HCT116 (cell line): ENCODE results near the gene LRRC47. TPM values are rescaled to one million over a fixed set of nuclear protein-coding genes. Genes with fewer than 3 reads are reported as not detected.

Experiments
- ATAC-seq: fragments of 200-7000 bp; cut with Tn5 transposase; 2 replicates; pipeline ENCODE4 v1.9.1; 2020; ENCODE audit warnings: mild to moderate bottlenecking, moderate library complexity
- BruUV-seq: library from RNA; stranded (reverse); fragments of 400-500 nt; replicated peaks from 2 replicates; lab custom pipeline; 2021; lab: Mats Ljungman, UMichigan
- CTCF ChIA-PET: fragments of 300-600 bp; sonication (Branson Sonifier 250); formaldehyde crosslinking; loops from one replicate; lab custom pipeline; 2021; ENCODE audit warnings: antibody characterized with exemption; lab: Charles Lee
- POLR2A ChIA-PET: fragments of 300-600, 350-600 bp; sonication (Branson Sonifier 250); formaldehyde crosslinking; loops from one replicate; lab custom pipeline; 2021; ENCODE audit warnings: antibody characterized with exemption; lab: Charles Lee
- RAD21 ChIA-PET, 2 experiments: fragments of 300-600 bp; sonication (Branson Sonifier 250); formaldehyde crosslinking; loops; one replicate each; lab custom pipeline; 2023; ENCODE audit warnings: low total read pairs in 2 of 2; ENCODE audit not compliant: uncharacterized antibody in 2 of 2, unreplicated experiment in 2 of 2, low non-redundant PET in 1 of 2; lab: Charles Lee
- DNase-seq: peaks from one replicate; pipeline ENCODE4 v3.0.0-alpha.2; 2010; ENCODE audit warnings: low read depth, low spot score
- H2AFZ ChIP-seq: fragments of 200-600 bp; shearing (Covaris generic), sonication (generic); 2 replicates; pipeline ENCODE4 v1.6.1; 2017; ENCODE audit warnings: low read depth, mixed run types, mixed read lengths, antibody characterized with exemption, low read length; ENCODE audit not compliant: poor library complexity, severe bottlenecking
- H3K27ac ChIP-seq: 2 replicates; pipeline ENCODE4 v1.5.1; 2012; ENCODE audit warnings: low read depth, low read length
- H3K27me3 ChIP-seq: fragments of 200-600 bp; sonication (generic); 2 replicates; pipeline ENCODE4 v1.6.1; 2016; ENCODE audit warnings: mixed run types, low read length, mixed read lengths; ENCODE audit not compliant: insufficient read depth
- H3K36me3 ChIP-seq, 2 experiments: fragments of 200-500 bp in 1 of 2; fragments of 200-600 bp in 1 of 2; sonication (Bioruptor generic) in 1 of 2; sonication (generic) in 1 of 2; 2 replicates each; pipeline versions ENCODE4 v1.5.1 to v1.6.1; 2014 to 2016; ENCODE audit warnings: low read length in 2 of 2, inconsistent platforms in 1 of 2, mixed read lengths in 1 of 2, mixed run types in 1 of 2; ENCODE audit not compliant: insufficient read depth in 2 of 2, control insufficient read depth in 1 of 2
- H3K4me1 ChIP-seq, 2 experiments: fragments of 200-600 bp in 1 of 2; sonication (generic) in 1 of 2; 2 replicates each; pipeline versions ENCODE4 v1.5.1 to v1.6.1; 2012 to 2017; ENCODE audit warnings: low read length in 2 of 2, inconsistent platforms in 1 of 2, mild to moderate bottlenecking in 1 of 2, mixed read lengths in 1 of 2, mixed run types in 1 of 2, moderate library complexity in 1 of 2; ENCODE audit not compliant: insufficient read depth in 2 of 2, control insufficient read depth in 1 of 2
- H3K4me2 ChIP-seq: fragments of 200-600 bp; sonication (generic); 2 replicates; pipeline ENCODE4 v1.6.1; 2017; ENCODE audit warnings: mixed run types, low read length, mixed read lengths
- H3K4me3 ChIP-seq, 2 experiments: fragments of 200-600 bp in 1 of 2; sonication (generic) in 1 of 2; replicated peaks in 1 of 2; 2 replicates each; pipeline ENCODE4 v1.5.1; 2011 to 2016; ENCODE audit warnings: low read length in 2 of 2, control low read depth in 1 of 2, low read depth in 1 of 2, mild to moderate bottlenecking in 1 of 2, mixed read lengths in 1 of 2, mixed run types in 1 of 2
- H3K79me2 ChIP-seq: fragments of 200-600 bp; sonication (generic); 2 replicates; pipeline ENCODE4 v1.6.1; 2017; ENCODE audit warnings: mild to moderate bottlenecking, mixed run types, low read length, moderate library complexity, mixed read lengths; ENCODE audit not compliant: insufficient read depth
- H3K9ac ChIP-seq: fragments of 200-600 bp; sonication (generic); 2 replicates; pipeline ENCODE4 v1.6.1; 2016; ENCODE audit warnings: low read length, mixed read lengths
- H3K9me2 ChIP-seq: fragments of 200-600 bp; sonication (generic), shearing (Covaris generic); 2 replicates; pipeline ENCODE4 v1.6.1; 2017; ENCODE audit warnings: mixed run types, mild to moderate bottlenecking, moderate library complexity; ENCODE audit not compliant: insufficient read depth
- H3K9me3 ChIP-seq, 2 experiments: fragments of 200-500 bp in 1 of 2; fragments of 200-600 bp in 1 of 2; sonication (Bioruptor generic) in 1 of 2; sonication (generic) in 1 of 2; 2 replicates each; pipeline ENCODE4 v1.6.1; 2014 to 2017; ENCODE audit warnings: low read length in 2 of 2, mixed read lengths in 2 of 2, inconsistent platforms in 1 of 2, low read depth in 1 of 2, mild to moderate bottlenecking in 1 of 2, mixed run types in 1 of 2, moderate library complexity in 1 of 2; ENCODE audit not compliant: control insufficient read depth in 1 of 2, insufficient read depth in 1 of 2
- H4K20me1 ChIP-seq: fragments of 200-600 bp; sonication (generic), shearing (Covaris generic); 2 replicates; pipeline ENCODE4 v1.6.1; 2017; ENCODE audit warnings: mixed run types, mild to moderate bottlenecking, moderate library complexity; ENCODE audit not compliant: insufficient read depth
- CBX3 ChIP-seq: IDR thresholded peaks from 2 replicates; pipeline ENCODE4 v1.6.1; 2012; ENCODE audit warnings: low read depth
- CEBPB ChIP-seq: IDR thresholded peaks from 2 replicates; pipeline ENCODE4 v1.6.1; 2012; ENCODE audit warnings: low read depth
- EGR1 ChIP-seq: IDR thresholded peaks from 2 replicates; pipeline ENCODE4 v1.6.1; 2012; ENCODE audit warnings: low read depth
- ELF1 ChIP-seq: IDR thresholded peaks from 2 replicates; pipeline ENCODE4 v1.6.1; 2012; ENCODE audit warnings: low read depth, borderline replicate concordance
- JUND ChIP-seq: IDR thresholded peaks from 2 replicates; pipeline ENCODE4 v1.6.1; 2012
- MAX ChIP-seq: IDR thresholded peaks from 2 replicates; pipeline ENCODE4 v1.6.1; 2012
- POLR2AphosphoS5 ChIP-seq: IDR thresholded peaks from 2 replicates; pipeline ENCODE4 v1.6.1; 2011; ENCODE audit warnings: mild to moderate bottlenecking, low read depth, low read length, moderate library complexity
- RAD21 ChIP-seq: IDR thresholded peaks from 2 replicates; pipeline ENCODE4 v1.6.1; 2012; ENCODE audit warnings: low read depth, mild to moderate bottlenecking
- REST ChIP-seq: IDR thresholded peaks from 2 replicates; pipeline ENCODE4 v1.6.1; 2012; ENCODE audit warnings: low read depth
- intact Hi-C: fragments of 100-400 bp; cut with micrococcal nuclease; formaldehyde crosslinking; loops from 2 replicates; pipeline ENCODE4 v1.10.0; 2022
- total RNA-seq: library from RNA; stranded (reverse); gene quantifications from one replicate; pipeline ENCODE4 v1.2.1, GENCODE V29; 2021; ENCODE audit not compliant: unreplicated experiment
- TF ChIP-seq, protein P1 (sequence below): IDR thresholded peaks from 2 replicates; pipeline ENCODE4 v1.6.1; 2011; ENCODE audit warnings: mild to moderate bottlenecking, low read length, moderate library complexity; ENCODE audit not compliant: insufficient replicate concordance; ENCODE audit errors: extremely low read depth

Gene LRRC47
- total RNA-seq, 1 experiment from 2014 or later: 48.0 TPM

- TF ChIP-seq, protein P1, sequence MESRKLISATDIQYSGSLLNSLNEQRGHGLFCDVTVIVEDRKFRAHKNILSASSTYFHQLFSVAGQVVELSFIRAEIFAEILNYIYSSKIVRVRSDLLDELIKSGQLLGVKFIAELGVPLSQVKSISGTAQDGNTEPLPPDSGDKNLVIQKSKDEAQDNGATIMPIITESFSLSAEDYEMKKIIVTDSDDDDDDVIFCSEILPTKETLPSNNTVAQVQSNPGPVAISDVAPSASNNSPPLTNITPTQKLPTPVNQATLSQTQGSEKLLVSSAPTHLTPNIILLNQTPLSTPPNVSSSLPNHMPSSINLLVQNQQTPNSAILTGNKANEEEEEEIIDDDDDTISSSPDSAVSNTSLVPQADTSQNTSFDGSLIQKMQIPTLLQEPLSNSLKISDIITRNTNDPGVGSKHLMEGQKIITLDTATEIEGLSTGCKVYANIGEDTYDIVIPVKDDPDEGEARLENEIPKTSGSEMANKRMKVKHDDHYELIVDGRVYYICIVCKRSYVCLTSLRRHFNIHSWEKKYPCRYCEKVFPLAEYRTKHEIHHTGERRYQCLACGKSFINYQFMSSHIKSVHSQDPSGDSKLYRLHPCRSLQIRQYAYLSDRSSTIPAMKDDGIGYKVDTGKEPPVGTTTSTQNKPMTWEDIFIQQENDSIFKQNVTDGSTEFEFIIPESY: no peak
- TF ChIP-seq CBX3: no peak
- TF ChIP-seq REST: no peak
These were observed 18.4 kb downstream of the LRRC47 start (continued) for GRCh38 chr1:3777647-3778589.

GRCh38 chr1:3777078-3777547 lies 19.2 kb downstream of the LRRC47 start:
- POLR2A ChIA-PET: no interaction called here
- Histone ChIP-seq H4K20me1 (no peaks in the 10 kb centered on the region), H3K36me3 (peaks cover 10 to 21% of the 10 kb centered on the region in 2 experiments; a peak in 3 of 4 replicates), H3K4me2 (no peak overlapping the region), H3K27me3 (no peaks in the 10 kb centered on the region), H3K27ac (no peak overlapping the region), H3K9me2 (no peaks in the 10 kb centered on the region), H3K4me1 (peaks cover 22 to 34% of the 10 kb centered on the region in 2 experiments), H3K9ac (no peak overlapping the region), H3K4me3 (no peak overlapping the region), H3K79me2 (no peaks in the 10 kb centered on the region), H3K9me3 (no peaks in the 10 kb centered on the region), H2AFZ (no peak overlapping the region)
- intact Hi-C loops: no loop called here
- ATAC-seq (no peak), DNase-seq (no peak)
- CTCF ChIA-PET: interaction anchor here (2.3 kb wide), 1 partner anchor 19 kb away, joined by 10 read pairs; the partner anchor contains the start of gene LRRC47
- RAD21 ChIA-PET: no interaction called here
- no TSS peak for BruUV-seq
- no peak for TF ChIP-seq CEBPB
- TF ChIP-seq POLR2AphosphoS5: no peak
- TF ChIP-seq EGR1: no peak
- no peak for TF ChIP-seq ELF1
- no peak for TF ChIP-seq CBX3
- TF ChIP-seq JUND: no peak
- no peak for TF ChIP-seq MAX
- TF ChIP-seq, protein P1: no peak
- TF ChIP-seq RAD21: no peak
- TF ChIP-seq REST: no peak
